Stimulated activated CD4-positive, alpha-beta T cell treated with anti-CD3 and anti-CD28 coated beads, Interleukin-12 subunit alpha, Interleukin-12 subunit beta, amount 100 ng/mL, for 4 hours (primary cell): ENCODE data around the gene KCNJ1.

ENCODE experiments used
- DNase-seq: peaks from one replicate; pipeline ENCODE4 v3.0.0-alpha.2; 2020

The KCNJ1 gene

GRCh38 chr11:128867277-128867676, at the start of gene KCNJ1:
KCNJ1 (minus strand) TSS chr11:128867296; CDS start chr11:128840243, 27,053 bp downstream.
- no peak for DNase-seq

GRCh38 chr11:128916681-128917080, 49.6 kb upstream of the KCNJ1 start:
- DNase-seq: no peak

GRCh38 chr11:128916037-128916572, 49.0 kb upstream of the KCNJ1 start:
- DNase-seq: no peak

GRCh38 chr11:128915149-128915521, 48.0 kb upstream of the KCNJ1 start:
- DNase-seq: no peak

GRCh38 chr11:128914216-128915148, 47.4 kb upstream of the KCNJ1 start:
- no peak for DNase-seq

GRCh38 chr11:128913806-128914205, 46.7 kb upstream of the KCNJ1 start:
- no peak for DNase-seq

- DNase-seq: no peak
Measured at GRCh38 chr11:128911701-128912100, 44.6 kb upstream of the KCNJ1 start.

GRCh38 chr11:128911239-128911638, 44.1 kb upstream of the KCNJ1 start:
- no peak for DNase-seq

GRCh38 chr11:128910576-128910975, 43.5 kb upstream of the KCNJ1 start:
- no peak for DNase-seq

GRCh38 chr11:128909438-128910125, 42.5 kb upstream of the KCNJ1 start:
- no peak for DNase-seq

GRCh38 chr11:128908391-128909246, 41.5 kb upstream of the KCNJ1 start:
- no peak for DNase-seq

GRCh38 chr11:128907585-128907984, 40.5 kb upstream of the KCNJ1 start:
- DNase-seq: no peak

GRCh38 chr11:128906185-128907050, 39.3 kb upstream of the KCNJ1 start:
- DNase-seq: no peak

- peak; percentile 22 for DNase-seq
Measured at GRCh38 chr11:128905345-128906184, 38.5 kb upstream of the KCNJ1 start.

GRCh38 chr11:128904656-128905344, 37.7 kb upstream of the KCNJ1 start:
- DNase-seq: no peak

- DNase-seq: no peak
Measured at GRCh38 chr11:128904303-128904655, 37.2 kb upstream of the KCNJ1 start.

- DNase-seq: no peak
Measured at GRCh38 chr11:128903248-128904061, 36.4 kb upstream of the KCNJ1 start.

GRCh38 chr11:128902515-128903066, 35.5 kb upstream of the KCNJ1 start:
- DNase-seq: no peak
